Fibroblast of skin of right quadriceps (primary cell): Measurements from ENCODE around the gene MMP2.

Experiments used
- DNase-seq: peaks from one replicate; pipeline ENCODE4 v3.0.0-alpha.2; 2013

MMP2 gene

DNA sequence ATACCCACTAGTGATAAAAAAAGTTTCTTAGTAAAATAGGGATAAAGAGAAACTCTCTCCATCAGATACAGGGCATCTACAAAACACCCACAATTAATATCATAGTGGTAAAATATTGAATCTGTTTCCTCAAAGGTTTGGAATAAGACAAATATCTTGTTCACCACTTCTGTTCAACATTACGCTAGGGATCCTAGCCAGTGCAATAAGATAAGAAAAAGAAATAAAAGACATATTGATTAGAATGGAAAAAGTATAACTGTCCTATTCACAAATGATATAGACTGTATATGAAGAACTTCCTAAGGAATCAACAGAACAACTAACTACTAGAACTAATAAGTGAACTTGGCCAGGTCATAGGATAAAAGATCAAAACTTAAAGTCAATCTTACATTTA, 42.8 kb downstream of the MMP2 start:
- no peak for DNase-seq

DNA sequence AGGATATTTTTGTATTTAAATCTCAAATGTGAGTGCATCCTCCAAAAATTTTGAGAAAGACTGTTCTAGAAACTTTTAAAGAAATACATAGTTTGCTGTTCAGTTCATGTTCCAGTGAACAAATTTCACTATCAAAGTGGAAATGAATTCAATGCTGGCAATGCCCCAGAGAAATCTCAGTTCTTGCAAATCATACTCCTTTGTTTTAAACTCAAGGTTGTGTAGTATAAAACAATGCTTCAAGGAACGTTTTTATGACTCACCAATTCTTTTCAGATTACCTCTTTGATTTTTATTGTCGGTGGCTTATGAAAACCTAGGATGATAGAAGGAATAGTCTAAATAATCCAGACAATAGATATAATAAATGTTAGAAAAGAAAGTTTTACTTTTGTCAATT, 47.4 kb downstream of the MMP2 start:
- DNase-seq, result no peak

DNA sequence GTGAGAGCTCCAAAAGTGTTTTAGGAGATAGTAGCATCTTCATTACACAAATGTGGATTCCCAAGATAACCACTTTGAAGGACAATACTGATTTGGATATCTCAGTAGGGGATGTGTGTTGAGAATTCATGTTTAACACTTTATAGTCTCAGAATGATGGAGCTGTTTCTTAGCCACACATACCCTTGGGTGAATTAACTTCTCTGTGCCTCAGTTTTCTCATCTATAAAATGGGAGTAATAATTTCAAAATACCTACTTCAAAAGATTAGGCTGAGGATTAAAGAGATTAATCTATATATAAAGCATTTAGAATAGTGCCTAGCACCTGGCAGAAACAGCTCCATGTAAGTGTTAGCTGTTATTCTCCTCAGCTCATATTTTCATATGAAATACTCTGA, 48.9 kb downstream of the MMP2 start:
- DNase-seq, result no peak

DNA sequence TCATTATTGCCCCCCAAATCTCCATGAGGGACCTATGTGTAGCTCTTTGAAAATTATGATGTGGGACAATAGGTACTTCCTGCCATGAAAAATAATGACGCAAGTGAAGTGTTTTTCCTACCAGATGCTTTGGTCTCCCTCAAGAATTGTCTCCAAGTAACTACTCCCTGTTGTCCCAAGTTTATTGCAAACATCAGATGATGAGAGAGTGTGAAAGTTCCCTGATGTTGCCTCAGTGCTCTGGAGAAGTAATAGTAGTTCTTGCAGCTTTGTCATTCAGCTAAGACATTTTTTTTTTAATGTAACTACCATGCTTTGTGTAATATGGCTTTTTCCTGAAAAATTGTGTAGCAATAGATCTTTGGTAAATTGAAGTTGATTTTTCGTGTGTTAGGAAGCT, 50.0 kb downstream of the MMP2 start:
- no peak for DNase-seq

DNA sequence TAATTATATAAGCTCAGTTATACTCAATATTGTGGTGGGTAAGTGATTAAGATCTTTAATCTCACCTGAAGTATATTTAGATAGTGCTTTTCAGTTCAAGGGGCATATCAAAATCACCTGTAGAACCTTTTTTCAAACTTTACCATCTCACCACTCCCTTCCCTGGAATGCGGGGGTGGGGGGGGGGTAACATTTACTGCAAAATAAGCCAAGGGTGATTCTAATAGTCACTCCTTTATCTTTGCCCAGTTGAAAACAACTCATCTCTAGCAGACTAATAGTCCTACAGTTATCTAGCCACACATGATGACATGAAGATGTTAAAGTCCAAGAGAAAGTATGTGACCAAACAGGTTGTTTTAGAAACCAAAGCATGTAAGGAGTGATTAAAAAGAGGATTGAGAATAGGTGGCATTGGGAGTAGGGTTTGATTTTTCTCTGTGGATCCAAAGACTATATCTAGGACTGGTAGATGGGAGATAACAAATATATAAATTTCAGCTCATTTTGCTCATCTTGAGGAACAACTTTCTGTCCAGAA, 51.4 kb downstream of the MMP2 start:
- DNase-seq, result no peak

DNA sequence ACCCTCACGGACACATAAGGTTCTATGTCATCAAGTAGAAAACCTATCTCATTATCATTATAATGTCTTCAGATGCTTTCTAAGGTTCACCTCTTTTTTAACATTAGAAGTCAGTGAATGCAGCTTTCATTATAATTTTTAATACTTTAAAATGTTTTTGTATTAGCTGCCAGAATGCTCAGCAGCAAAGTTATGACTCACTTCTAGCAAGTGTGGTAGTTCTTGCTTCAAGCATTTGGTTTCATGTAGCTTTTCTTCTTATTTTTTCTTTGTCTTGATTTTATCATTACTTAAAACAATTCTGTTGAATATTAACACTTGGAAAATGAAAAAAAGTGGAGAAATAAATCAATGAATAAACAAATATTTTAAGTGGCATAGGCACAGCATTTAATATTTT, 53.2 kb downstream of the MMP2 start:
- DNase-seq, result no peak

DNA sequence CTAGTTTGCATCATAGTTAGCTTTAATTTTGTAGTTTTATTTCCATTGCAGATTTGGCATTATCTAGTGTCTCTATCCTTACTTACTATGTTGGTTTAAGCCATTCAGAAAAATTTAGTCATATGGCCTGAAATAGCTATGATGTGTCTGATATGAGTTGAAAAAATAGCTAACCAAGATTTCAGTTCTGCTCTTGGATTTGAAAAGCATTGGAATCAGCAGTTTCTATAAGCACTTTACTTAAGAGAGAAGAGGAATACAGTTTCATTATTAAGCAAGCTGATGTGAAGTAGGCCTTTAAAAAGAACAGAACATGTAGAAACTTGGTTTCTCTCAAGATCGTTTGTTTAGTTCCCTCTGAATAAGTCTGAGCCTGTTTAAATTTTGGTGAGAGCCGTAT, 55.8 kb downstream of the MMP2 start:
- no peak for DNase-seq

DNA sequence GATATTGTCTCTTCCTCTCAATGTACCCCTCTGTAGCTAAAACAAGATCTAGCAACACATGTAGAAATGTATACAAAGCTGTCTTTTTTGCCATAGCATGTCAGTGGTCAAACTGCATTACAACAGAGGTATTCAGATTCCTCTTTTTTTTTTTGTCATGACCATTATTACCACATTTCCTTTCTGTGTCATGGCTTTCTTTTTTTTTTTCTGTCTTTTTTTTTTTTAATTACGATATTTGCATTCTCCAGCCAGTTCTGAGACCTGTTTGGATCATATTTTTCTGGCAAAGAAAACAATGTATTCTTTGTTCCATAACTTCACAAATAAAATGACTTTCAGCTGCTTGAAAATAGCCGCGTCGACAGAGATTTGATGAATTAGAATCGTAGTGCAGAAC, 60.1 kb downstream of the MMP2 start:
- DNase-seq, result peak; percentile 45

DNA sequence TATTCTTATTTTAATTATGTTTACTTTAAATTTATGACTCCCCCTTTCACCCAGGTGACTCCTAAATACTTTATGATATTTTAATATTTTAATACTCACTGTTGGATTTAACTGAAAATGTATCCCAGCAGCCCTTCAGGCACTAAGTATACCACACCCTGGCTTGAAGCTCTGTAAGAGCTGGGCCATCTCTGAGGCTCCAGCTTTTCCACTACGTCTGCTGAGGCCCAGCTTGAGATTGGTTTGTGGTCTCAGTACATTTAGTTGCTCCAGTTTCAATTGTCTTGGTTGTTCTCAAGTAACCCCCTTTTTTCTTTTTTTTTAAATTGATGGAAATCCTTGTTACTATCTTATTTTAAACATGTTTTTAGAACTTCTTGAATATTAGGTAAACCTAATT, 60.5 kb downstream of the MMP2 start:
- no peak for DNase-seq

DNA sequence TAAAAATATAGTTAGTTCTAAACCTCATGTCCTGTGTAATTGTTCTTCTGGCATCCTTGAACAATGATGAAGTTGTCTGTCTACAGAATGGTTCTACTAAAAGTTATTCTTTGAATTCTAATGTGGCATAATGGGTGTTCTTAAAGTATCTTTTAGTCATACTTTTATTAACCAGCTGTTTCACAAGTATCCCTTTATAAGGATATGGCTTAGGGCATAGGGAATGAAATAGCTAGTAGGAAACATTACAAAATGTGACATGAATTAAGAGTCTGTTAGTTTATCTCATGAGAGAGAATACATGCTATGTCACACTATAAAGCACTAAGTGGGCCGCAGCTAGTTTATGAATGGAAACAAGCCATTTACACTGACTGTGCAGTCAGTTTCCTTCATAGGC, 61.2 kb downstream of the MMP2 start:
- DNase-seq, result no peak

DNA sequence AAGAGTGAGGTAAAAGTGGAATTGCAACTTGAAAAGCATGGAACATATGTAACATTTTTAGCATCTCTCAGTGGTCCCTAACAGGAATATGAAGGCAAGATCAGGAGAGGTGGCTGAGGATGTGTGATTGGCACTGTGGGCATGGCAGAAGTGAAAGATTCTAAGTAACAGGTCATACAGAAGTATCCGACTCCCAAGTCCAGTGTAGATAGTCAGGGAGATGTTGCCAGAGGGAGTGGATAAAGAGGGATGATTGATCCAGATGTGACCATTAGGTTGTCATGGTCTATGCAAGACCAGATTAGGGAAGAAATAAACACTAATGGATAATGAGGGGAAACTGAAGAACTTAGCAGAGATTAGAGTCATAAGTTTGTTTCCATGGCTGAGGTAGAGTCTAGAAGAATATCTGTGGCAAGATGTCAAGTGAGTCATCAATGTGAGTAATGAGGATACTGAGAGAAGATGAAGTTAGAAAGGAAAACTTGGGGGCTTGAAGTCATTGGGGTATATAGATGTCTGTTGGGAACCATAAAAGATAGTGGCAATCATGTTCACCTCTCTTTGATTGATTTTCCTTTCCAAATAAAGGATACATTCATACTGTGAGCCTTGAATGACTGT, 63.6 kb downstream of the MMP2 start:
- DNase-seq, result peak; percentile 84

DNA sequence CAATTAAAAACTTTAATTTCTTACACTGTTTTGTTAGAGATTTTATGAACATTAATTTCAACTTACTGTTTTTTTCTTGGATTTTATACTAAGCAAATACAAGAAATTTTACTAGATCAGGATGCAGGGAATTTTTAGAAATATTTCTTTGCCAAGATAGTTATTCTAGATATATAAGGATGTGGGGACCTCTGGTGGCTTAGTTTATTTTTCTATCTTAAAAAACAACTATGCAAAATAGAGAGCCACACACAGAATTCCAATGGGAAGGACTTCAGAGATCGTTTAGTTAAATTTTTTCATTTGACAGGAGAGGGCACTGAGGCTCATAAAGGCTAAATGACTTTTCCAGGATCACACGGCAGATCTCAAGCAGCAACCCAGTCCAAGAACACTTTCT, 64.5 kb downstream of the MMP2 start:
- peak; percentile 51 for DNase-seq

DNA sequence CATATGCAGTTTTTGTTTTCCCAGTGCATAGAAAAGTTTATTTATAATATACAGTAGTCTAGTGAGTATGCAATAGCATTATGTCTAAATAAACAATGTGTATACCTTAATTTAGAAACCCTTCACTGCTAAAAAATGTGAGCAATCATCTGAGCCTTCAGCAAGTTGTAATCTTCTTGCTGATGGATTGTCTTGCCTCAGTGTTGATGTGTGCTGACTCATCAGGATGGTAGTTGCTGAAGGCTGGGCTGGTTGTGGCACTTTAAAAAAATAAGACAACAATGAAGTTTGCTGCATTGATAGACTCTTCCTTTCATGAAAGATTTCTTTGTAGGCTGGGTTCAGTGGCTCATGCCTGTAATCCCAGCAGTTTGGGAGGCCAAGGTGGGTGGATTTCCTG, 73.6 kb downstream of the MMP2 start:
- DNase-seq, result peak; percentile 94

DNA sequence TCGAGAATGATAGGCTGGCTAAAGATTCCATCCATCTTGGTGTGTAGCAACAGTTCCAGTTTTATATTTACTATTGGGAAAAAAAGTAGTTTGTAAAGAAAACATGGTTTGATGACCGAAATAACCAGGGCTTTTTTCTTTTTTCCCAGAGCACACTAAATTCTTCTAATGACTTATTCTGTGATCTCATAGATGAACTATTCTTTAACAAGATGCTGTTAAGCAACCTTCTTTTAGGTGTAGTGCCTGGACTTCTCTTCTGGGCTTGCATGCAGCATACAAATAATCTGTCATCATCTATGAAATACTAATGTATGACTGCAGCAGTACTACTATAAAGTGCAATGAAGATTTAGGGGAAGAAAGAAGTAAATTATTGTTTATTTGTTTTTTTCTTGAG, 76.4 kb downstream of the MMP2 start:
- DNase-seq, result peak; percentile 58
